GM20000 (cell line): Measurements from ENCODE around the gene PYGO1.
"Not testable (repeated sequence)": the region's sequence is repeated elsewhere in the genome, so short reads cannot be mapped to it uniquely, and the experiment has no call there.

Experiments
- DNase-seq: peaks from one replicate; pipeline ENCODE4 v3.0.0; 2012; ENCODE audit warnings: low spot score
- CTCF ChIP-seq: IDR thresholded peaks from 2 replicates; pipeline ENCODE4 v1.5.1; 2012; ENCODE audit warnings: mild to moderate bottlenecking, control low read depth; ENCODE audit errors: extremely low read depth, missing control alignments

PYGO1 gene

GRCh38 chr15:55619783-55620182, 31.6 kb upstream of the PYGO1 start:
- DNase-seq: no peak
- no peak for TF ChIP-seq CTCF

- no peak for TF ChIP-seq CTCF
- DNase-seq: no peak
Observed at GRCh38 chr15:55618387-55618786, 30.2 kb upstream of the PYGO1 start.

GRCh38 chr15:55615445-55615844, 27.3 kb upstream of the PYGO1 start:
- no peak for TF ChIP-seq CTCF
- DNase-seq: no peak

- DNase-seq: no peak
- TF ChIP-seq CTCF: no peak
Observed at GRCh38 chr15:55613727-55614126, 25.6 kb upstream of the PYGO1 start.

GRCh38 chr15:55606214-55606613, 18.1 kb upstream of the PYGO1 start:
- no peak for TF ChIP-seq CTCF
- DNase-seq: no peak

- TF ChIP-seq CTCF: no peak
- DNase-seq: no peak
Observed at GRCh38 chr15:55601374-55601773, 13.2 kb upstream of the PYGO1 start.

- no peak for DNase-seq
- TF ChIP-seq CTCF: no peak
Observed at GRCh38 chr15:55599439-55599838, 11.3 kb upstream of the PYGO1 start.

- DNase-seq: not testable (repeated sequence)
Observed at GRCh38 chr15:55593019-55593418, 4.9 kb upstream of the PYGO1 start.
